Sigmoid colon (tissue), 4 donors: ENCODE results near the gene CHTF8.
"Not testable (repeated sequence)": the region's sequence is repeated elsewhere in the genome, so short reads cannot be mapped to it uniquely, and the experiment has no call there.

ENCODE experiments used
- CTCF ChIP-seq, 4 experiments: fragments of 450-650 bp in 3 of 4; fragments of 200-600 bp in 1 of 4; IDR thresholded peaks; one replicate each; pipeline ENCODE4 v1.5.1; 2016 to 2019; ENCODE audit warnings: antibody characterized with exemption in 4 of 4, mild to moderate bottlenecking in 3 of 4, moderate library complexity in 2 of 4
- EP300 ChIP-seq, 4 donors: sonication (generic); formaldehyde crosslinking; IDR thresholded peaks; one replicate each; pipeline ENCODE4 v1.6.1; 2017; ENCODE audit warnings: antibody characterized with exemption in 4 of 4

GRCh38 chr16:69149621-69150020 is 17.2 kb upstream of the CHTF8 start:
- not testable (repeated sequence) for TF ChIP-seq CTCF, EP300 (IDR thresholded peaks at IDR 0.05)
